Uterus (tissue), 2 donors: ENCODE measurements around the gene RAI14.

Experiments
- POLR2A ChIP-seq, 2 donors: fragments of 450-650 bp; IDR thresholded peaks; one replicate each; pipeline ENCODE4 v1.6.1; 2016; ENCODE audit warnings: antibody characterized with exemption in 2 of 2, mild to moderate bottlenecking in 1 of 2, moderate library complexity in 1 of 2
- TF ChIP-seq, protein P1 (sequence below), 4 experiments: fragments of 200-600 bp in 2 of 4; fragments of 450-650 bp in 2 of 4; sonication (generic) in 2 of 4; IDR thresholded peaks; one replicate each; pipeline ENCODE4 v1.5.1; 2016 to 2019; ENCODE audit warnings: antibody characterized with exemption in 4 of 4, mild to moderate bottlenecking in 2 of 4, moderate library complexity in 1 of 4

DNA sequence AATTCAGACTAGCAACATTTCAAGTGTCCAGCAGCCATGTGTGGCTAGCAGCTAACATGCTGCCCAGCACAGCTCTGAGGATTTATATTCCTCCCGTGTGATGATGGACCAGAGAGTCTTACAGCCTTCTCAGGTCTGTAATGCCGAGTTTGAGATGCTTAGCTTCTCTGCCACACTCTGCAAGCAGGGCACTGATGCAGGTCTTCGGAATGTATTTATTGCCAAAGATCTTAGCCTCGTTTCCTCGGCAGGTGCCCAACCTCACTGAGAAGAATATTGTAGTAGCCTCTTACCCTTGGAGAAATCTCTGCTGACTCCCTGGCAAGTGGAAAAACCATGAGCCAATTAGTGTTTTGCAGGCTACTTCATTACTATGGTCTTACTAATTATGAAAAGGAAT is 3.7 kb upstream of the RAI14 start:
- TF ChIP-seq, protein P1, sequence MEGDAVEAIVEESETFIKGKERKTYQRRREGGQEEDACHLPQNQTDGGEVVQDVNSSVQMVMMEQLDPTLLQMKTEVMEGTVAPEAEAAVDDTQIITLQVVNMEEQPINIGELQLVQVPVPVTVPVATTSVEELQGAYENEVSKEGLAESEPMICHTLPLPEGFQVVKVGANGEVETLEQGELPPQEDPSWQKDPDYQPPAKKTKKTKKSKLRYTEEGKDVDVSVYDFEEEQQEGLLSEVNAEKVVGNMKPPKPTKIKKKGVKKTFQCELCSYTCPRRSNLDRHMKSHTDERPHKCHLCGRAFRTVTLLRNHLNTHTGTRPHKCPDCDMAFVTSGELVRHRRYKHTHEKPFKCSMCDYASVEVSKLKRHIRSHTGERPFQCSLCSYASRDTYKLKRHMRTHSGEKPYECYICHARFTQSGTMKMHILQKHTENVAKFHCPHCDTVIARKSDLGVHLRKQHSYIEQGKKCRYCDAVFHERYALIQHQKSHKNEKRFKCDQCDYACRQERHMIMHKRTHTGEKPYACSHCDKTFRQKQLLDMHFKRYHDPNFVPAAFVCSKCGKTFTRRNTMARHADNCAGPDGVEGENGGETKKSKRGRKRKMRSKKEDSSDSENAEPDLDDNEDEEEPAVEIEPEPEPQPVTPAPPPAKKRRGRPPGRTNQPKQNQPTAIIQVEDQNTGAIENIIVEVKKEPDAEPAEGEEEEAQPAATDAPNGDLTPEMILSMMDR (IDR thresholded peaks at IDR 0.05) = no peak
- no peak for TF ChIP-seq POLR2A (IDR thresholded peaks at IDR 0.05)
